ENCODE measurements around the gene COL8A1. TPM values are rescaled to one million over a fixed set of nuclear protein-coding genes. Genes with fewer than 3 reads are reported as not detected.

The COL8A1 gene
- total RNA-seq, 2 donors from 2014 or later = 0.42 to 1.9 TPM

DNA sequence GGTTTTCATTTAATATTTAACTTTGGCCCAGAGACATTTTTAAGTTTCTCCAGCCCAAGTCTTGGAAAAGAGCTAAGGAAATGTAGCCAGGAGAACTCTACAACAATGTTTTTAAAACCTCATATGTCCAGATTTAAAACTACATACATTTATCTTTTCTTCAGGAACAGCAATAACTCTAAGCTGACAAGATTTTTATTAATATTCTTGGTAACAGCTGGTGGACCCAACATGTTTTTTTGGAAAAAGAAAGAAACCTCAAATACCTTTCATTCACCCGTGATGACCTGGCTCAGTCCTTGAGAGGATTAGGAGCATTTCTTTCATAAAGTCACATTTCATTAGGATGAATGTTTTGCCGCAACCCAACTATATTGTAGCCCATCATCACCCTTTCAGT lies 128.9 kb downstream of the COL8A1 start:
- no peaks in the 10 kb centered on the region for H3K27me3 ChIP-seq
- no peak for DNase-seq
- no peaks in the 10 kb centered on the region for H3K36me3 ChIP-seq
- H3K9me3 ChIP-seq = no peaks in the 10 kb centered on the region
- H3K9ac ChIP-seq (ENCODE audit: low read depth in 2 of 2, low read length in 2 of 2) = no peak overlapping the region
- intact Hi-C loops (cut with DNase I) = no loop called here
- H3K27ac ChIP-seq = no peak overlapping the region
- TF ChIP-seq, protein P1, sequence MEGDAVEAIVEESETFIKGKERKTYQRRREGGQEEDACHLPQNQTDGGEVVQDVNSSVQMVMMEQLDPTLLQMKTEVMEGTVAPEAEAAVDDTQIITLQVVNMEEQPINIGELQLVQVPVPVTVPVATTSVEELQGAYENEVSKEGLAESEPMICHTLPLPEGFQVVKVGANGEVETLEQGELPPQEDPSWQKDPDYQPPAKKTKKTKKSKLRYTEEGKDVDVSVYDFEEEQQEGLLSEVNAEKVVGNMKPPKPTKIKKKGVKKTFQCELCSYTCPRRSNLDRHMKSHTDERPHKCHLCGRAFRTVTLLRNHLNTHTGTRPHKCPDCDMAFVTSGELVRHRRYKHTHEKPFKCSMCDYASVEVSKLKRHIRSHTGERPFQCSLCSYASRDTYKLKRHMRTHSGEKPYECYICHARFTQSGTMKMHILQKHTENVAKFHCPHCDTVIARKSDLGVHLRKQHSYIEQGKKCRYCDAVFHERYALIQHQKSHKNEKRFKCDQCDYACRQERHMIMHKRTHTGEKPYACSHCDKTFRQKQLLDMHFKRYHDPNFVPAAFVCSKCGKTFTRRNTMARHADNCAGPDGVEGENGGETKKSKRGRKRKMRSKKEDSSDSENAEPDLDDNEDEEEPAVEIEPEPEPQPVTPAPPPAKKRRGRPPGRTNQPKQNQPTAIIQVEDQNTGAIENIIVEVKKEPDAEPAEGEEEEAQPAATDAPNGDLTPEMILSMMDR (IDR thresholded peaks at IDR 0.05) = no peak
- no peak overlapping the region for H3K4me3 ChIP-seq
- no peaks in the 10 kb centered on the region for H3K4me1 ChIP-seq

DNA sequence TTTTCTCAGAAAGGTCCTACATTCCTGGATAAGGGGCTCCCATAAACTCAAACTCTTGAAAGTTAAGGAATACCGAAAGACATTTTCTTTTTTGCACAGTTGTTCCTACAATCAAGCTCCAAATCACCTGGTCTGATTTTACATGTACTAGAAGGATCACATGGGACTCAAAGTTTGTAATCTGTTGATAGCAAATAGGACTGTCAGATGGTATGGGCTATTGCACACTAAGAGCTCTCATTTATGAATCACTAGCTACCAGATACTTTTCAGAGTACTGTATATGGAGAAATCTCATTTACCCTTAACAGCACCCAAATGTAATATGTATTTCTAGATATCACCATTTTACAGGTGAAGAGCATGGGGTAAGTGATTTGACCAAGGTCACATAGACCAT lies 129.7 kb downstream of the COL8A1 start:
- H3K4me3 ChIP-seq = no peak overlapping the region
- H3K9me3 ChIP-seq = no peaks in the 10 kb centered on the region
- no peaks in the 10 kb centered on the region for H3K27me3 ChIP-seq
- TF ChIP-seq, protein P1 (IDR thresholded peaks at IDR 0.05) = no peak
- no peak overlapping the region for H3K27ac ChIP-seq
- no peaks in the 10 kb centered on the region for H3K4me1 ChIP-seq
- H3K36me3 ChIP-seq = no peaks in the 10 kb centered on the region
- DNase-seq = no peak
- no peak overlapping the region for H3K9ac ChIP-seq (ENCODE audit: low read depth in 2 of 2, low read length in 2 of 2)
- intact Hi-C loops (cut with DNase I) = no loop called here

DNA sequence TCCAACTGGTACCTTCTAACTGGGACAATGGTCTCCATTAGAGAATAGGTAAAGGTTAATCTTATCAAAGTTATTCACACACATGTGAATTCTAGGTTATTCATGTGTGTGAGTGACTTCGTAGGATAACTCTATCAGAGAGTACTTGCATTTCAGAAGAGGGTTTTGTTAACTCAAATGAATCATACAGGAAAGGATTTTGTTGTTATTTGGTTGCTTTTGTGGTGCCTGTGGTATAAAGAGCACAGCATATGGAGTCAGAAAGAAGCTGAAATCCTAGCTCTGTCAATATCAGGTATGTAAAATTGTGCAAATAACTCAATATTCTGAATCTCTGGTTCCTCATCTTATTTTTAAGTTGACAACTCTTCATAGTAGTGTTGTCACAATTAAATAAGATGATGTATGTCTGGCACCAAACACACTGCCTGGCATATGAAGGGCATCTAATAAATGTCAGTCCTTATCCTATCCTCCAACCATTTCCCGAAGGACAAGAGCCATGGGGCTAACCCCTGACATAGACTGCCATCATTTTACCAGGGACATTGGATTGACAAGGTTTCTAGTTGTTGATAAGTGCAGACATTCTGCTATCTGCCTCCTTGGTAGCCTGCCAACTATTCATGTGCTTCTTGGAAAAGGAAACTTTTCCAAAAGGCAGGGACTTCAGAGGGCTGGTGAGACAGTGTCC lies 130.6 kb downstream of the COL8A1 start:
- DNase-seq = no peak
- no peaks in the 10 kb centered on the region for H3K27me3 ChIP-seq
- H3K4me3 ChIP-seq = no peak overlapping the region
- intact Hi-C loops (cut with DNase I) = no loop called here
- H3K27ac ChIP-seq = no peak overlapping the region
- no peaks in the 10 kb centered on the region for H3K4me1 ChIP-seq
- no peaks in the 10 kb centered on the region for H3K9me3 ChIP-seq
- TF ChIP-seq, protein P1 (IDR thresholded peaks at IDR 0.05) = no peak
- H3K9ac ChIP-seq (ENCODE audit: low read depth in 2 of 2, low read length in 2 of 2) = no peak overlapping the region
- no peaks in the 10 kb centered on the region for H3K36me3 ChIP-seq

DNA sequence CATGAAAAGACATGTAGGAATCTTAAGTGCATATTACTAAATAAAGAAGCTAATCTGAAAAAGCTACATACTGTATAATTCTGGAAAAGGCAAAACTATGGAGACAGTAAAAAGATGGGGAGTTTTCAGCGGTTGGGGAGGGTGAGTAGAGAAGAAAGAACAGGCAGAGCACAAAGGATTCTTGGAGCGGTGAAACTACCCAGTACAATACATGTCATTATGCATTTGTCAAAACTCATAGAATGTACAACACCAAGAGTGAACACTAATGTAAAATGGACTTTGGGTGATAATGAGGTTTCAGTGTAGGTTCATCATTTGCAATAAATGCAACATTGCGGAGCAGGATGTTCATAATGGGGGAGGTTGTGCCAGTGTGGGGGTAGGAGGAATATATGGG lies 133.8 kb downstream of the COL8A1 start:
- no peaks in the 10 kb centered on the region for H3K36me3 ChIP-seq
- H3K9ac ChIP-seq (ENCODE audit: low read depth in 2 of 2, low read length in 2 of 2) = no peak overlapping the region
- no peak overlapping the region for H3K4me3 ChIP-seq
- H3K4me1 ChIP-seq = no peaks in the 10 kb centered on the region
- TF ChIP-seq, protein P1 (IDR thresholded peaks at IDR 0.05) = no peak
- H3K27ac ChIP-seq = no peak overlapping the region
- no peaks in the 10 kb centered on the region for H3K9me3 ChIP-seq
- H3K27me3 ChIP-seq = no peaks in the 10 kb centered on the region
- DNase-seq = no peak
- intact Hi-C loops (cut with DNase I) = no loop called here

DNA sequence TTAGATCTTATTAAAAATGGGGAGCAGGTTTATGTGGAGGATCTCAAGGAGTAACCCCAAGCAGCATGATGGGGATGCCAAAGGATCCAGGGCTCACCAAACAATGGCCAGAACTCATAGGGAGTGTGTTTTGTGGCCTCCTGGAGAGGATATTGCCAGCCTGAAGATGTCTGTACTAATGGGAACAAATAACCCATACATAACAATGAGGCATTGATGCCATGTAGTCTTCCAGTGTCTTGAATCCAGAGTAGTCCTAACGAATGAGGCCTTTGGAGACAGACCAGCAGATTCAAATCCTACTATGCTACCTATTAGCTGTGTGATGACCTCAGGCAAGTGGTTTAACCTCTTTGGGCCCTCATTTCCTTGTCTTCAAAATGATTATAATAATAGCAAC lies 134.3 kb downstream of the COL8A1 start:
- TF ChIP-seq, protein P1 (IDR thresholded peaks at IDR 0.05) = no peak
- intact Hi-C loops (cut with DNase I) = no loop called here

More for the DNA sequence above, 134.3 kb downstream of the COL8A1 start:
- Histone ChIP-seq H3K9me3 (no peaks in the 10 kb centered on the region), H3K27ac (no peak overlapping the region), H3K9ac (ENCODE audit: low read depth in 2 of 2, low read length in 2 of 2) (no peak overlapping the region), H3K4me1 (no peaks in the 10 kb centered on the region), H3K36me3 (no peaks in the 10 kb centered on the region), H3K4me3 (no peak overlapping the region), H3K27me3 (no peaks in the 10 kb centered on the region)
- no peak for DNase-seq
